SK-N-SH (cell line): Measurements from ENCODE around the gene SIM1. TPM values are rescaled to one million over a fixed set of nuclear protein-coding genes. Genes with fewer than 3 reads are reported as not detected.

ENCODE experiments used
- CTCF ChIA-PET: fragments of 300-600, 350-600 bp; formaldehyde crosslinking; extraction: SDS; loops from one replicate; lab custom pipeline; 2021; lab: Yijun Ruan, JAX
- POLR2A ChIA-PET: fragments of 350-600 bp; sonication (Branson Sonifier 250); formaldehyde crosslinking; extraction: SDS; loops from one replicate; lab custom pipeline; 2020; ENCODE audit warnings: antibody characterized with exemption, inconsistent platforms; lab: Yijun Ruan, JAX
- DNase-seq: peaks from one replicate; pipeline ENCODE4 v3.0.0; 2012
- H2AFZ ChIP-seq: fragments of 200-600 bp; sonication (generic); 2 replicates; pipeline ENCODE4 v1.8.1; 2016; ENCODE audit warnings: antibody characterized with exemption, mild to moderate bottlenecking, low read depth
- H3F3A ChIP-seq: fragments of 200-600 bp; sonication (generic); replicated peaks from 2 replicates; pipeline ENCODE3; 2016; ENCODE audit warnings: antibody characterized with exemption, mild to moderate bottlenecking; ENCODE audit not compliant: insufficient read depth
- H3K27ac ChIP-seq, 2 experiments: fragments of 200-500 bp in 1 of 2; fragments of 200-600 bp in 1 of 2; sonication (Bioruptor generic) in 1 of 2; sonication (generic), shearing (Covaris generic) in 1 of 2; 2 replicates each; pipeline versions ENCODE4 v1.5.1 to v1.6.1; 2014 to 2016; ENCODE audit warnings: low read depth in 2 of 2, inconsistent platforms in 1 of 2, low read length in 1 of 2, mild to moderate bottlenecking in 1 of 2, mixed read lengths in 1 of 2
- H3K27me3 ChIP-seq: fragments of 200-600 bp; sonication (generic), shearing (Covaris generic); 2 replicates; pipeline ENCODE4 v1.6.1; 2016; ENCODE audit warnings: mixed run types; ENCODE audit not compliant: insufficient read depth
- H3K36me3 ChIP-seq, 2 experiments: fragments of 200-500 bp in 1 of 2; fragments of 200-600 bp in 1 of 2; sonication (Bioruptor generic) in 1 of 2; sonication (generic) in 1 of 2; replicated peaks in 1 of 2; 2 replicates each; pipeline versions ENCODE3 to v1.5.1; 2014 to 2016; ENCODE audit warnings: low read length in 1 of 2, mild to moderate bottlenecking in 1 of 2; ENCODE audit not compliant: insufficient read depth in 2 of 2, control insufficient read depth in 1 of 2
- H3K4me1 ChIP-seq, 2 experiments: fragments of 200-500 bp in 1 of 2; fragments of 200-600 bp in 1 of 2; sonication (Bioruptor generic) in 1 of 2; sonication (generic), shearing (Covaris generic) in 1 of 2; 2 replicates each; pipeline versions ENCODE4 v1.5.1 to v1.6.1; 2014 to 2016; ENCODE audit warnings: low read depth in 1 of 2, low read length in 1 of 2, mixed run types in 1 of 2; ENCODE audit not compliant: insufficient read depth in 2 of 2, control insufficient read depth in 1 of 2
- H3K4me2 ChIP-seq: fragments of 200-600 bp; sonication (generic), shearing (Covaris generic); 2 replicates; pipeline ENCODE4 v1.6.1; 2017; ENCODE audit warnings: mixed run types
- H3K4me3 ChIP-seq, 2 experiments: fragments of 200-500 bp in 1 of 2; fragments of 200-600 bp in 1 of 2; sonication (Bioruptor generic) in 1 of 2; sonication (generic), shearing (Covaris generic) in 1 of 2; 2 replicates each; pipeline versions ENCODE4 v1.5.1 to v1.8.1; 2014 to 2016; ENCODE audit warnings: low read depth in 2 of 2, inconsistent platforms in 1 of 2, low read length in 1 of 2, mild to moderate bottlenecking in 1 of 2, mixed read lengths in 1 of 2, moderate library complexity in 1 of 2
- H3K79me2 ChIP-seq: fragments of 200-600 bp; sonication (generic); 2 replicates; pipeline ENCODE4 v1.8.1; 2017; ENCODE audit warnings: mild to moderate bottlenecking; ENCODE audit not compliant: insufficient read depth
- H3K9ac ChIP-seq: fragments of 200-600 bp; sonication (generic); 2 replicates; pipeline ENCODE4 v1.6.1; 2017; ENCODE audit warnings: mixed run types
- H3K9me2 ChIP-seq: fragments of 200-600 bp; sonication (generic); 2 replicates; pipeline ENCODE4 v1.6.1; 2017; ENCODE audit warnings: mixed run types
- H3K9me3 ChIP-seq: fragments of 200-600 bp; sonication (generic); 2 replicates; pipeline ENCODE4 v1.6.1; 2017; ENCODE audit warnings: mixed run types, mild to moderate bottlenecking, moderate library complexity
- H4K20me1 ChIP-seq: fragments of 200-600 bp; sonication (generic); 2 replicates; pipeline ENCODE4 v1.6.1; 2017; ENCODE audit warnings: mild to moderate bottlenecking, mixed run types; ENCODE audit not compliant: insufficient read depth
- CTCF ChIP-seq: fragments of 200-600 bp; sonication (generic); IDR thresholded peaks from 2 replicates; pipeline ENCODE4 v1.6.1; 2017; ENCODE audit warnings: antibody characterized with exemption, mild to moderate bottlenecking, moderate library complexity
- ELF1 ChIP-seq: IDR thresholded peaks from 2 replicates; pipeline ENCODE4 v1.4.0; 2012
- EP300 ChIP-seq, 2 experiments: IDR thresholded peaks; 2 replicates each; pipeline versions ENCODE4 v1.4.0 to v1.6.1; 2012; ENCODE audit warnings: borderline replicate concordance in 1 of 2, low read depth in 1 of 2, low read length in 1 of 2
- FOXJ3 ChIP-seq: sonication (generic); formaldehyde crosslinking; IDR thresholded peaks from 2 replicates; pipeline ENCODE4 v1.5.1; 2020; ENCODE audit warnings: mild to moderate bottlenecking, missing genetic modification reagents
- FOXM1 ChIP-seq: IDR thresholded peaks from 2 replicates; pipeline ENCODE4 v1.4.0; 2012; ENCODE audit warnings: low read depth, mild to moderate bottlenecking
- IRF3 ChIP-seq: fragments of 150-350 bp; IDR thresholded peaks from 2 replicates; pipeline ENCODE4 v1.6.1; 2016; ENCODE audit warnings: mild to moderate bottlenecking, low read depth, low read length
- JUND ChIP-seq: IDR thresholded peaks from 2 replicates; pipeline ENCODE4 v1.4.0; 2012
- MAX ChIP-seq: IDR thresholded peaks from 2 replicates; pipeline ENCODE4 v1.4.0; 2012; ENCODE audit warnings: low read depth
- MEF2A ChIP-seq: IDR thresholded peaks from 2 replicates; pipeline ENCODE4 v1.4.0; 2012; ENCODE audit warnings: low read depth, borderline replicate concordance
- NFIC ChIP-seq: IDR thresholded peaks from 2 replicates; pipeline ENCODE4 v1.4.0; 2012; ENCODE audit warnings: borderline replicate concordance
- RAD21 ChIP-seq: IDR thresholded peaks from 2 replicates; pipeline ENCODE4 v1.6.1; 2012; ENCODE audit warnings: mild to moderate bottlenecking, low read length
- RCOR1 ChIP-seq: fragments of 150-350 bp; IDR thresholded peaks from 2 replicates; pipeline ENCODE4 v1.6.1; 2017; ENCODE audit warnings: antibody characterized with exemption, low read length
- TAF1 ChIP-seq: IDR thresholded peaks from 2 replicates; pipeline ENCODE4 v1.6.1; 2012; ENCODE audit warnings: low read depth, mild to moderate bottlenecking, low read length, moderate library complexity, borderline replicate concordance
- TCF12 ChIP-seq: IDR thresholded peaks from 2 replicates; pipeline ENCODE4 v1.4.0; 2012
- USF2 ChIP-seq: fragments of 150-350 bp; IDR thresholded peaks from 2 replicates; pipeline ENCODE4 v1.6.1; 2017; ENCODE audit warnings: antibody characterized with exemption, low read length, low read depth, borderline replicate concordance
- ZBTB33 ChIP-seq: IDR thresholded peaks from 2 replicates; pipeline ENCODE4 v1.4.0; 2012; ENCODE audit warnings: low read depth, borderline replicate concordance
- WGBS: methylation state at CpG from one replicate; pipeline ENCODE4 v1.1.6; 2017; ENCODE audit warnings: low lambda C conversion rate; 5-methylcytosine and 5-hydroxymethylcytosine counted together
- polyA plus RNA-seq, 3 experiments: library from polyadenylated mRNA; depleted of rRNA; stranded (reverse); fragments of >200 nt; gene quantifications; 2 replicates each; pipeline ENCODE4 v1.2.3, GENCODE V29; 2012

Gene SIM1
- polyA plus RNA-seq, 1 of the 3 experiments (the other 2 are of a cell fraction): not detected

- peak overlapping the region; percentile 50 to 88; a peak in 3 of 4 replicates for H3K27ac ChIP-seq
- WGBS: 26% methylated on average over 4 of the region's 4 CpGs
- no peak for DNase-seq
- peak overlapping the region; percentile 37; the same call in 1 of the 2 replicates for H3K9ac ChIP-seq
- no peaks in the 10 kb centered on the region for H3K36me3 ChIP-seq
- no peaks in the 10 kb centered on the region for H3K9me2 ChIP-seq
- H4K20me1 ChIP-seq: no peaks in the 10 kb centered on the region
- TF ChIP-seq JUND: no peak
- no peak for TF ChIP-seq MEF2A
- no peak for TF ChIP-seq CTCF
- TF ChIP-seq EP300 (IDR thresholded peaks at IDR 0.05; ENCODE audit: borderline replicate concordance in 1 of 2, low read depth in 1 of 2, low read length in 1 of 2): no peak
- no peak for TF ChIP-seq RCOR1
- no peak for TF ChIP-seq RAD21
- no peak for TF ChIP-seq IRF3
- no peak for TF ChIP-seq ZBTB33
- TF ChIP-seq NFIC: no peak
- no peak for TF ChIP-seq FOXJ3 (CRISPR knock-in tag)
- no peak for TF ChIP-seq FOXM1
- TF ChIP-seq TAF1: no peak
- TF ChIP-seq TCF12: no peak
- no peak for TF ChIP-seq USF2
- no peak for TF ChIP-seq ELF1
- TF ChIP-seq MAX: no peak
- TF ChIP-seq, all 33 proteins: peak for 0
- no peaks in the 10 kb centered on the region for H3K9me3 ChIP-seq
- no peak overlapping the region; a peak in 1 of 4 replicates for H3K4me3 ChIP-seq
- H3K27me3 ChIP-seq: no peaks in the 10 kb centered on the region
- H3K79me2 ChIP-seq: no peaks in the 10 kb centered on the region
- ChIA-PET CTCF (no interaction called here), POLR2A (no interaction called here)
- peaks cover 19% of the 10 kb centered on the region for H3F3A ChIP-seq
- H3K4me2 ChIP-seq: peak overlapping the region; percentile 65
- peak overlapping the region; percentile 12; the same call in 1 of the 2 replicates for H2AFZ ChIP-seq
- H3K4me1 ChIP-seq: peaks cover 0 to 34% of the 10 kb centered on the region in 2 experiments; a peak in 2 of 4 replicates
These were observed 116.7 kb downstream of the SIM1 start for GRCh38 chr6:100347901-100348550.
